Motor neuron (in vitro differentiated cells): ENCODE results near the gene CMIP. TPM values are rescaled to one million over a fixed set of nuclear protein-coding genes. Genes with fewer than 3 reads are reported as not detected.

Source experiments
- ATAC-seq, 8 experiments: fragments of 200-7000 bp; cut with Tn5 transposase; replicated peaks in 6 of 8; 2 replicates each; pipeline ENCODE4 v1.8.0; 2021; ENCODE audit warnings: mild to moderate bottlenecking in 8 of 8, moderate library complexity in 8 of 8
- H3K27ac ChIP-seq, 2 donors: fragments of 250-450 bp; sonication (Bioruptor Pico); 2 replicates each; pipeline ENCODE4 v1.9.0; 2021; ENCODE audit warnings: antibody characterized with exemption in 2 of 2, mild to moderate bottlenecking in 2 of 2, moderate library complexity in 1 of 2
- H3K4me1 ChIP-seq, 2 donors: fragments of 250-450 bp; sonication (Bioruptor Pico); replicated peaks in 1 of 2; 2 replicates each; pipeline ENCODE4 v1.6.1; 2021; ENCODE audit warnings: antibody characterized with exemption in 2 of 2, mild to moderate bottlenecking in 2 of 2, moderate library complexity in 1 of 2
- H3K4me3 ChIP-seq, 5 donors: fragments of 250-450 bp; sonication (Bioruptor Pico); 2 replicates each; pipeline ENCODE4 v1.9.0; 2021; ENCODE audit warnings: antibody characterized with exemption in 5 of 5, mild to moderate bottlenecking in 5 of 5, moderate library complexity in 4 of 5
- WGBS, 10 experiments: fragments of 450-650 bp; shearing (Covaris generic); methylation state at CpG; one replicate each; pipeline ENCODE4 v1.0.0; 2022; 5-methylcytosine and 5-hydroxymethylcytosine counted together
- in situ Hi-C, 9 experiments: fragments of 400-800 bp; cut with MboI; loops; one replicate each; pipeline ENCODE4 v1.15.0; 2021; ENCODE audit warnings: low sequenced_read_pairs in 9 of 9, low pct_unique_long_range_greater_than_20kb in 2 of 9; ENCODE audit not compliant: unreplicated experiment in 9 of 9
- total RNA-seq, 8 experiments: library from RNA; unstranded; fragments of 300-600 nt; gene quantifications; 2 replicates each; pipeline versions ENCODE4 v1.2.3 to v1.2.4, GENCODE V29; 2022

The CMIP gene
- total RNA-seq, 8 experiments from 2014 or later: 4.6 to 35.3 (median 19.1) TPM

- H3K4me3 ChIP-seq: no peak overlapping the region
- H3K27ac ChIP-seq: no peak overlapping the region
- in situ Hi-C loops: no loop called here
- H3K4me1 ChIP-seq: peaks cover 26 to 43% of the 10 kb centered on the region in 2 donors
- ATAC-seq: no peak
- WGBS, 10 experiments: 67 to 100% (median 86%) methylated on average over 1 of the region's 1 CpG; no CpG with 5 or more reads in 3 of the 10 experiments
Observed at GRCh38 chr16:81646561-81646960, 202.0 kb downstream of the CMIP start.

GRCh38 chr16:81647527-81647926 lies 202.9 kb downstream of the CMIP start:
- Histone ChIP-seq H3K27ac (peak overlapping the region in 1 of 2 donors; percentile 51), H3K4me3 (no peak overlapping the region), H3K4me1 (peaks cover 24 to 49% of the 10 kb centered on the region in 2 donors)
- in situ Hi-C loops: no loop called here
- ATAC-seq: peak in 5 of 8 experiments; percentile 18 to 82 (median 80)
- 47 to 100% (median 80%) methylated on average over 1 to 2 of the region's 8 CpGs; no CpG with 5 or more reads in 6 of the 10 experiments for WGBS, 10 experiments

GRCh38 chr16:81649561-81650184 lies 205.1 kb downstream of the CMIP start:
- WGBS, 10 experiments: 68 to 100% (median 86%) methylated on average over 1 to 8 of the region's 14 CpGs; no CpG with 5 or more reads in 2 of the 10 experiments
- in situ Hi-C loops: no loop called here
- peaks cover 20 to 54% of the 10 kb centered on the region in 2 donors for H3K4me1 ChIP-seq
- peak in 2 of 8 experiments; percentile 66 to 88 for ATAC-seq
- H3K4me3 ChIP-seq: no peak overlapping the region
- no peak overlapping the region for H3K27ac ChIP-seq

- in situ Hi-C loops: no loop called here
- Histone ChIP-seq H3K4me3 (no peak overlapping the region), H3K4me1 (peaks cover 15 to 48% of the 10 kb centered on the region in 2 donors), H3K27ac (no peak overlapping the region)
- no peak for ATAC-seq
- 75 to 100% (median 94%) methylated on average over 2 to 8 of the region's 8 CpGs; no CpG with 5 or more reads in 1 of the 10 experiments for WGBS, 10 experiments
Observed at GRCh38 chr16:81650281-81650680, 205.7 kb downstream of the CMIP start.

- Histone ChIP-seq H3K27ac (no peak overlapping the region), H3K4me3 (no peak overlapping the region), H3K4me1 (peaks cover 11 to 42% of the 10 kb centered on the region in 2 donors)
- ATAC-seq: peak in 5 of 8 experiments; percentile 59 to 77 (median 69)
- in situ Hi-C loops: no loop called here
- 23 to 100% (median 68%) methylated on average over 1 to 8 of the region's 16 CpGs; no CpG with 5 or more reads in 2 of the 10 experiments for WGBS, 10 experiments
Observed at GRCh38 chr16:81650982-81651562, 206.5 kb downstream of the CMIP start.

GRCh38 chr16:81651758-81652718 lies 207.4 kb downstream of the CMIP start:
- in situ Hi-C loops: no loop called here
- Histone ChIP-seq H3K4me1 (peaks cover 11 to 41% of the 10 kb centered on the region in 2 donors), H3K4me3 (no peak overlapping the region), H3K27ac (no peak overlapping the region)
- WGBS, 10 experiments: 52 to 100% (median 87%) methylated on average over 2 to 11 of the region's 19 CpGs; no CpG with 5 or more reads in 1 of the 10 experiments
- ATAC-seq: peak in 2 of 8 experiments; percentile 23 to 32

GRCh38 chr16:81652798-81653505 lies 208.3 kb downstream of the CMIP start:
- no peak overlapping the region for H3K27ac ChIP-seq
- in situ Hi-C loops: no loop called here
- no peak overlapping the region for H3K4me3 ChIP-seq

GRCh38 chr16:81654346-81654745 lies 209.7 kb downstream of the CMIP start:
- Histone ChIP-seq H3K4me1 (peaks cover 11 to 35% of the 10 kb centered on the region in 2 donors), H3K27ac (no peak overlapping the region), H3K4me3 (no peak overlapping the region)
- ATAC-seq: no peak
- in situ Hi-C loops: no loop called here
- WGBS, 10 experiments: 0% methylated on average over 1 of the region's 1 CpG; no CpG with 5 or more reads in 9 of the 10 experiments

More at GRCh38 chr16:81652798-81653505, 208.3 kb downstream of the CMIP start:
- WGBS, 10 experiments: 40 to 100% (median 68%) methylated on average over 1 to 10 of the region's 21 CpGs; no CpG with 5 or more reads in 4 of the 10 experiments
- H3K4me1 ChIP-seq: peaks cover 11 to 35% of the 10 kb centered on the region in 2 donors
- ATAC-seq: peak in 4 of 8 experiments; percentile 24 to 58 (median 34)

GRCh38 chr16:81655469-81656162 lies 211.0 kb downstream of the CMIP start:
- H3K4me1 ChIP-seq: peaks cover 11 to 22% of the 10 kb centered on the region in 2 donors
- no peak for ATAC-seq
- in situ Hi-C loops: no loop called here
- no peak overlapping the region for H3K27ac ChIP-seq
- WGBS, 10 experiments: 77 to 100% (median 94%) methylated on average over 1 to 10 of the region's 14 CpGs; no CpG with 5 or more reads in 1 of the 10 experiments
- no peak overlapping the region for H3K4me3 ChIP-seq

GRCh38 chr16:81657224-81657623 lies 212.6 kb downstream of the CMIP start:
- H3K27ac ChIP-seq: no peak overlapping the region
- 71 to 100% (median 86%) methylated on average over 3 to 8 of the region's 8 CpGs; no CpG with 5 or more reads in 2 of the 10 experiments for WGBS, 10 experiments
- in situ Hi-C loops: no loop called here
- no peak for ATAC-seq
- no peak overlapping the region for H3K4me3 ChIP-seq
- peaks cover 7 to 8% of the 10 kb centered on the region in 2 donors for H3K4me1 ChIP-seq

- no peak overlapping the region for H3K4me3 ChIP-seq
- ATAC-seq: no peak
- WGBS, 10 experiments: 73 to 91% (median 84%) methylated on average over 1 to 12 of the region's 13 CpGs; no CpG with 5 or more reads in 3 of the 10 experiments
- in situ Hi-C loops: no loop called here
- peaks cover 3 to 4% of the 10 kb centered on the region in 2 donors for H3K4me1 ChIP-seq
- no peak overlapping the region for H3K27ac ChIP-seq
Observed at GRCh38 chr16:81657781-81658180, 213.2 kb downstream of the CMIP start.

- no peaks in the 10 kb centered on the region for H3K4me1 ChIP-seq
- in situ Hi-C loops: no loop called here
- no peak for ATAC-seq
- no peak overlapping the region for H3K4me3 ChIP-seq
- no peak overlapping the region for H3K27ac ChIP-seq
- 74 to 100% (median 92%) methylated on average over 1 to 4 of the region's 4 CpGs; no CpG with 5 or more reads in 1 of the 10 experiments for WGBS, 10 experiments
Observed at GRCh38 chr16:81658373-81658772, 213.8 kb downstream of the CMIP start.
